ENCODE measurements around the gene CEP83. TPM values are rescaled to one million over a fixed set of nuclear protein-coding genes. Genes with fewer than 3 reads are reported as not detected.

The CEP83 gene
- total RNA-seq, 6 experiments from 2014 or later, result 7.2 to 8.8 (median 7.8) TPM

DNA sequence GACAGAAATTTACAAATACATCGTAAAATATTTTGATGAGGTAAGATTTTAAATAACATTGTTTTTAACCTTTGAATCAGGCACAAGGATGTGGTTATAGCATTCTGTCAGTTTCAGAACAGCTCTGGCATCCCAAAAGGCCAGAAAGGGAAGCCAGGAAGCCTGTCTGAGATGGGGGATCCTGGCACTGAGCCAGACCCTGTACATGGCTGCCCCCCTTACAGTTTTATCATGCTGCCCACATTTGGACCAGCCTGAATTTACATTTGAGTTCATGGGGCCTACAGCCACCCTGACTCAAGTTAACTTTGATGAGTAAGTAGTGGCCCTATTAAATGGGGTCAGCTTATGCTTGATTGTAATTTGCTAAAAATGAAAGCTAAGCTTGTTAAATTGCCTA, 155.7 kb downstream of the CEP83 start:
- TF ChIP-seq, protein P1, sequence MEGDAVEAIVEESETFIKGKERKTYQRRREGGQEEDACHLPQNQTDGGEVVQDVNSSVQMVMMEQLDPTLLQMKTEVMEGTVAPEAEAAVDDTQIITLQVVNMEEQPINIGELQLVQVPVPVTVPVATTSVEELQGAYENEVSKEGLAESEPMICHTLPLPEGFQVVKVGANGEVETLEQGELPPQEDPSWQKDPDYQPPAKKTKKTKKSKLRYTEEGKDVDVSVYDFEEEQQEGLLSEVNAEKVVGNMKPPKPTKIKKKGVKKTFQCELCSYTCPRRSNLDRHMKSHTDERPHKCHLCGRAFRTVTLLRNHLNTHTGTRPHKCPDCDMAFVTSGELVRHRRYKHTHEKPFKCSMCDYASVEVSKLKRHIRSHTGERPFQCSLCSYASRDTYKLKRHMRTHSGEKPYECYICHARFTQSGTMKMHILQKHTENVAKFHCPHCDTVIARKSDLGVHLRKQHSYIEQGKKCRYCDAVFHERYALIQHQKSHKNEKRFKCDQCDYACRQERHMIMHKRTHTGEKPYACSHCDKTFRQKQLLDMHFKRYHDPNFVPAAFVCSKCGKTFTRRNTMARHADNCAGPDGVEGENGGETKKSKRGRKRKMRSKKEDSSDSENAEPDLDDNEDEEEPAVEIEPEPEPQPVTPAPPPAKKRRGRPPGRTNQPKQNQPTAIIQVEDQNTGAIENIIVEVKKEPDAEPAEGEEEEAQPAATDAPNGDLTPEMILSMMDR (IDR thresholded peaks at IDR 0.05), result no peak
- H3K27me3 Mint-ChIP-seq (ENCODE audit: insufficient read depth), result peaks cover 2% of the 10 kb centered on the region
- H3K27ac Mint-ChIP-seq, result 0 out of 2 replicates have a peak overlapping the region, but pooled peaks have one; percentile 54
- peaks cover 27% of the 10 kb centered on the region for H3K4me1 Mint-ChIP-seq (ENCODE audit: low read depth)
- no peak for DNase-seq
- no peak overlapping the region for H3K4me3 Mint-ChIP-seq
- H3K36me3 Mint-ChIP-seq (ENCODE audit: low read depth), result peaks cover 20% of the 10 kb centered on the region; the same call in 1 of the 2 replicates
- no peaks in the 10 kb centered on the region for H3K9me3 Mint-ChIP-seq

DNA sequence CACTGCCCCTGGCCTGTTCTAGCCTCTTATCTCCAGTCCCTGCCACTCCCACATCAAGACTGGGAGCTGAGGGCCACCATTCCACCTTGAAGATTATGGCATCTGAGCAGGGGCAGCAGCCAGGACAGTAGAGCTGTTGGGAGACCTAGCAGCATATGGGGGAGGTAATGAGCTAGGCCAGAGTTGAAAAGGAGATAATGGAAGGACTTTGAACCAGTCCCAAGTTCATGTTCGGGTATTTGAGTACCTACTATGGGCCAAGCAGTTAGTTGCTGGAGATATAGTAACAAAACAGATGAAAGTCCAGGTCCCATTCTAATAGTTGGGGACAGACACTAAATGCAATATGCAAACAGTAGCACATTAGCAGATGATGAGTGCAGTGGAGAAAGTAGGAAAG, 159.8 kb downstream of the CEP83 start:
- TF ChIP-seq, protein P1 (IDR thresholded peaks at IDR 0.05), result no peak
- H3K4me1 Mint-ChIP-seq (ENCODE audit: low read depth), result peaks cover 26% of the 10 kb centered on the region
- H3K9me3 Mint-ChIP-seq, result no peaks in the 10 kb centered on the region
- no peak overlapping the region for H3K27ac Mint-ChIP-seq
- H3K27me3 Mint-ChIP-seq (ENCODE audit: insufficient read depth), result peaks cover 2% of the 10 kb centered on the region; the same call in 1 of the 2 replicates
- H3K36me3 Mint-ChIP-seq (ENCODE audit: low read depth), result peaks cover 32% of the 10 kb centered on the region; the same call in 1 of the 2 replicates
- no peak for DNase-seq
- no peak overlapping the region for H3K4me3 Mint-ChIP-seq

DNA sequence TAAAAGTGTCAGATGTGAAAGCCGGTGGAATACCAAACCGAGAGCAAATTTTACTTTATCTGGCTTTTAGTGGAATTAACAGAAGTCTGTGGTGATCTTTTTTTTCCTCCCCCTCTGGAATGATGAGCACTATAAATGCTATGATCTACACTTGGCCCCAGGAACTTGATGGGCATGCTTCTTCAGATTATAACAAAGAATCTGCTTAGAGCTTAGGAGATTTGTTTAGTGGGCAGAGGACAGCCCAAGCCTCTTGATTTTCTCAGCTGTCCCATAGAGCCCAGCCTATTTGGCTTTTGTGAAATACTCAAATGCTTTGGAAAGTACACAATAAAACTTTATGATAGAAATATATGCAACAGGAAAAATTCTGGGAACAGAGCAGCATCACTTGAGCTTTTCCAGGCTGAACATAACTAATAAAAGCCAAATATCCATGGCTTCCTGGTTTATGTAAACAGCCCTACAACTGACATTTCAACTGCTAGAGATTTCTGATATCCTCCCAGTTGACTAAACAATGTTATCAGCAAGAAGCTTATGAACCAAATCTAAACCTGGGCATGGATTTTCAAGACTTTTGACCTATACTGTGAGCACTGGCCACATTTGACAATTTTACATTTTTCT, 161.7 kb downstream of the CEP83 start:
- DNase-seq, result no peak
- H3K36me3 Mint-ChIP-seq (ENCODE audit: low read depth), result peaks cover 32% of the 10 kb centered on the region; the same call in 1 of the 2 replicates

DNA sequence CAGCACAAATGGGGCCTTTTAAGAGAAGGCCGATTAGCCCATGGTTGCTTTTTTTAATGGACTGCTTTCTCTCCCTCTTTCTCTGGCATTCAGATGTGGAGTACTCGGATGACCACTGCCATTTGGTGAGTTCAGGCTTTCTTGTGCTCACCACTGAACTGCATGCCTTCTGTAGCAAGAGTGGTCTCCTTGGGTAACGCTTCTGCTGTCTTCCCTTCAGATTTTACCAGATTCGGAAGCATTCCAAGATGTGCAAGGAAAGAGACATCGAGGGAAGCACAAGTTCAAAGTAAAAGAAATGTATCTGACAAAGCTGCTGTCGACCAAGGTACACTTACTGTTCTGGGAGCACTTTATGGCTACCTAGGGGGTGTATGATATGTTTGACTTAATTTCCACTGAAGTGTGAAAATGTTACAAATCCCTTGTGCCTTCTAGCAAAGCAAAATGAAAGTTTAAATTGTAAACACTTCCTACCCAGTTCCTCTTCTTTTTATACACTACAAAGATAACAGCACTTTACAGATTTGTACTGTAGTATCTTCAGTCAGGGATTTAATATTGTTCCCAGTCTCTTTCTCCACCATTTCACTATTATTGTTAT, 162.5 kb downstream of the CEP83 start:
- peaks cover 28% of the 10 kb centered on the region; the same call in 1 of the 2 replicates for H3K36me3 Mint-ChIP-seq (ENCODE audit: low read depth)
- DNase-seq, result no peak

More for the DNA sequence above, 161.7 kb downstream of the CEP83 start:
- Mint-ChIP-seq H3K4me3 (no peak overlapping the region), H3K27me3 (ENCODE audit: insufficient read depth) (peaks cover 2% of the 10 kb centered on the region; the same call in 1 of the 2 replicates), H3K27ac (no peak overlapping the region), H3K9me3 (no peaks in the 10 kb centered on the region), H3K4me1 (ENCODE audit: low read depth) (peaks cover 11% of the 10 kb centered on the region)
- TF ChIP-seq, protein P1 (IDR thresholded peaks at IDR 0.05), result no peak

DNA sequence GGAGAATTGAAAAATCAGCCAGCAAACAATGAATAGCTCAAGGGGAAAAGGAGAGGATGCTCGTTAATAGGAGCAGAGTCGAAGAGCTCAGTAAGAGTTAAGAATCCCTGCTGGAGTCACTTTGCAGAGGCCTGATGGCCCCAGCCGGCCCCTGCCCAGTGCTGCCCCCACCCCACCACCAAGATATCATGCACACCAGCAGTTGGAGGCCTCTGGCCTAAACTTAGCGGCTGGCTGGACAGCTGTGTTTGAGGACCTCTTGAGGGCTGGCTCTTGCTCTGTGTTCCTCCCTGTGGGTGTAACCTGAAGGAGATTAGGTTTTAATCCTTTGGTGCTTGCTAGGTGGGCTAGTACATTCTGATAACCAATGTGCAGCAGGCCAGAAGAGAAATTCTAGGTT, 169.3 kb downstream of the CEP83 start:
- H3K4me1 Mint-ChIP-seq (ENCODE audit: low read depth), result peaks cover 37% of the 10 kb centered on the region
- no peaks in the 10 kb centered on the region; the same call in 1 of the 2 replicates for H3K36me3 Mint-ChIP-seq (ENCODE audit: low read depth)
- H3K4me3 Mint-ChIP-seq, result peak overlapping the region; percentile 47
- peak; percentile 14 for DNase-seq
- H3K9me3 Mint-ChIP-seq, result no peaks in the 10 kb centered on the region
- TF ChIP-seq, protein P1 (IDR thresholded peaks at IDR 0.05), result peak; percentile 25; the same call in 1 of the 2 replicates
- H3K27ac Mint-ChIP-seq, result peak overlapping the region; percentile 84
- peaks cover 2% of the 10 kb centered on the region; the same call in 1 of the 2 replicates for H3K27me3 Mint-ChIP-seq (ENCODE audit: insufficient read depth)

More for the DNA sequence above, 162.5 kb downstream of the CEP83 start:
- H3K4me3 Mint-ChIP-seq, result no peak overlapping the region
- H3K27me3 Mint-ChIP-seq (ENCODE audit: insufficient read depth), result peaks cover 2% of the 10 kb centered on the region; the same call in 1 of the 2 replicates
- TF ChIP-seq, protein P1 (IDR thresholded peaks at IDR 0.05), result no peak
- no peaks in the 10 kb centered on the region for H3K9me3 Mint-ChIP-seq
- H3K4me1 Mint-ChIP-seq (ENCODE audit: low read depth), result peaks cover 11% of the 10 kb centered on the region
- no peak overlapping the region for H3K27ac Mint-ChIP-seq

Data from HFFc6 (cell line).